MM.1S (cell line): Measurements from ENCODE around the gene HERPUD2.
A peak's percentile ranks its signal among the peaks of the same experiment; 100 is the strongest.

ENCODE experiments used
- DNase-seq: peaks from one replicate; pipeline ENCODE4 v3.0.0-alpha.2; 2015
- H2AFZ ChIP-seq: fragments of 300-600 bp; sonication (generic); 2 replicates; pipeline ENCODE4 v1.6.0; 2016; ENCODE audit warnings: antibody characterized with exemption, low read length
- H3F3A ChIP-seq: fragments of 300-600 bp; sonication (generic); 2 replicates; pipeline ENCODE4 v1.6.1; 2016; ENCODE audit warnings: mild to moderate bottlenecking, antibody characterized with exemption, low read length, moderate library complexity, mixed read lengths; ENCODE audit not compliant: insufficient read depth
- H3K27ac ChIP-seq: fragments of 300-600 bp; sonication (generic); 2 replicates; pipeline ENCODE4 v1.5.1; 2016; ENCODE audit warnings: mild to moderate bottlenecking, low read length
- H3K27me3 ChIP-seq: fragments of 300-600 bp; sonication (generic); replicated peaks from 2 replicates; pipeline ENCODE4 v1.6.0; 2016; ENCODE audit warnings: low read length; ENCODE audit not compliant: insufficient read depth
- H3K36me3 ChIP-seq: fragments of 300-600 bp; sonication (generic); replicated peaks from 2 replicates; pipeline ENCODE4 v1.6.1; 2016; ENCODE audit warnings: mild to moderate bottlenecking, low read length, mixed read lengths; ENCODE audit not compliant: insufficient read depth
- H3K4me1 ChIP-seq: fragments of 300-600 bp; sonication (generic); 2 replicates; pipeline ENCODE4 v1.6.1; 2016; ENCODE audit warnings: low read length, mixed read lengths
- H3K4me2 ChIP-seq: fragments of 300-600 bp; sonication (generic); 2 replicates; pipeline ENCODE4 v1.6.0; 2016; ENCODE audit warnings: low read depth, low read length
- H3K4me3 ChIP-seq: fragments of 300-600 bp; sonication (generic); 2 replicates; pipeline ENCODE4 v1.5.1; 2016; ENCODE audit warnings: low read length, mixed read lengths
- H3K79me2 ChIP-seq: fragments of 300-600 bp; sonication (generic); 2 replicates; pipeline ENCODE4 v1.6.1; 2016; ENCODE audit warnings: mixed run types, low read length, mixed read lengths
- H3K9ac ChIP-seq: fragments of 300-600 bp; sonication (generic); 2 replicates; pipeline ENCODE4 v1.6.1; 2016; ENCODE audit warnings: low read length, mixed read lengths
- H3K9me2 ChIP-seq: fragments of 300-600 bp; sonication (generic); replicated peaks from 2 replicates; pipeline ENCODE4 v1.6.1; 2016; ENCODE audit warnings: mild to moderate bottlenecking, low read length, mixed read lengths; ENCODE audit not compliant: insufficient read depth
- H3K9me3 ChIP-seq: fragments of 300-600 bp; sonication (generic); replicated peaks from 2 replicates; pipeline ENCODE4 v1.6.1; 2016; ENCODE audit warnings: mild to moderate bottlenecking, low read length, mixed read lengths; ENCODE audit not compliant: insufficient read depth
- H4K20me1 ChIP-seq: fragments of 300-600 bp; sonication (generic); 2 replicates; pipeline ENCODE4 v1.6.1; 2016; ENCODE audit warnings: mild to moderate bottlenecking, low read length, moderate library complexity, mixed read lengths; ENCODE audit not compliant: insufficient read depth
- CTCF ChIP-seq: fragments of 300-600 bp; sonication (generic); IDR thresholded peaks from 2 replicates; pipeline ENCODE4 v1.5.1; 2016; ENCODE audit warnings: antibody characterized with exemption, low read length, mixed read lengths
- EZH2 ChIP-seq: fragments of 300-600 bp; sonication (generic); optimal IDR thresholded peaks from 2 replicates; pipeline ENCODE3; 2017; ENCODE audit warnings: low read depth, mild to moderate bottlenecking, antibody characterized with exemption, low read length, mixed read lengths
- EZH2phosphoT487 ChIP-seq: fragments of 300-600 bp; sonication (generic); IDR thresholded peaks from 2 replicates; pipeline ENCODE4 v1.6.1; 2018; ENCODE audit warnings: antibody characterized with exemption, low read length

The HERPUD2 gene

GRCh38 chr7:35704261-35704660 is 9.3 kb upstream of the HERPUD2 start:
- Histone ChIP-seq H2AFZ (no peak overlapping the region), H3K4me2 (no peak overlapping the region), H3K36me3 (no peaks in the 10 kb centered on the region), H3K27ac (no peak overlapping the region), H3K4me3 (no peak overlapping the region), H3K27me3 (no peaks in the 10 kb centered on the region), H3K9me2 (no peaks in the 10 kb centered on the region), H3F3A (peaks cover 11% of the 10 kb centered on the region), H3K9ac (no peak overlapping the region), H3K79me2 (no peaks in the 10 kb centered on the region), H4K20me1 (no peaks in the 10 kb centered on the region), H3K9me3 (no peaks in the 10 kb centered on the region), H3K4me1 (peaks cover 26% of the 10 kb centered on the region)
- TF ChIP-seq EZH2phosphoT487 (no peak), EZH2 (no peak), CTCF (no peak)
- no peak for DNase-seq

- TF ChIP-seq EZH2phosphoT487: no peak
- TF ChIP-seq CTCF: no peak
- no peak for TF ChIP-seq EZH2
- DNase-seq: no peak
These were observed 7.6 kb upstream of the HERPUD2 start for GRCh38 chr7:35702541-35702940.

GRCh38 chr7:35701287-35701900 is 6.5 kb upstream of the HERPUD2 start:
- Histone ChIP-seq H3K4me1 (peaks cover 26% of the 10 kb centered on the region), H3K36me3 (no peaks in the 10 kb centered on the region), H3K4me3 (no peak overlapping the region), H3K27ac (no peak overlapping the region), H3K9ac (no peak overlapping the region), H3K27me3 (no peaks in the 10 kb centered on the region), H3F3A (peaks cover 15% of the 10 kb centered on the region), H3K79me2 (no peaks in the 10 kb centered on the region), H4K20me1 (no peaks in the 10 kb centered on the region), H3K9me2 (no peaks in the 10 kb centered on the region), H3K9me3 (no peaks in the 10 kb centered on the region), H2AFZ (no peak overlapping the region), H3K4me2 (no peak overlapping the region)
- peak; percentile 22 for DNase-seq
- TF ChIP-seq EZH2 (no peak), EZH2phosphoT487 (no peak), CTCF (no peak)

More at GRCh38 chr7:35702541-35702940, 7.6 kb upstream of the HERPUD2 start:
- H4K20me1 ChIP-seq: no peaks in the 10 kb centered on the region
- no peak overlapping the region for H2AFZ ChIP-seq
- no peak overlapping the region for H3K27ac ChIP-seq
- no peaks in the 10 kb centered on the region for H3K27me3 ChIP-seq
- H3K9ac ChIP-seq: no peak overlapping the region
- H3F3A ChIP-seq: peaks cover 15% of the 10 kb centered on the region
- H3K79me2 ChIP-seq: no peaks in the 10 kb centered on the region
- no peaks in the 10 kb centered on the region for H3K9me2 ChIP-seq
- peaks cover 26% of the 10 kb centered on the region for H3K4me1 ChIP-seq
- H3K4me3 ChIP-seq: no peak overlapping the region
- H3K4me2 ChIP-seq: no peak overlapping the region
- H3K36me3 ChIP-seq: no peaks in the 10 kb centered on the region
- no peaks in the 10 kb centered on the region for H3K9me3 ChIP-seq
